RPMI7951 (cell line): Measurements from ENCODE around the gene PRG2. TPM values are rescaled to one million over a fixed set of nuclear protein-coding genes. Genes with fewer than 3 reads are reported as not detected.
"Not testable (repeated sequence)": the region's sequence is repeated elsewhere in the genome, so short reads cannot be mapped to it uniquely, and the experiment has no call there.

Experiments used
- DNase-seq: peaks from one replicate; pipeline ENCODE4 v3.0.0-alpha.2; 2012; ENCODE audit warnings: low read depth
- total RNA-seq: library from RNA; depleted of rRNA; stranded (reverse); fragments of >200 nt; shearing (Covaris generic); gene quantifications from 2 replicates; pipeline ENCODE4 v1.2.3, GENCODE V29; 2014

The PRG2 gene
- total RNA-seq, 1 experiment from 2014 or later, result not detected

DNA sequence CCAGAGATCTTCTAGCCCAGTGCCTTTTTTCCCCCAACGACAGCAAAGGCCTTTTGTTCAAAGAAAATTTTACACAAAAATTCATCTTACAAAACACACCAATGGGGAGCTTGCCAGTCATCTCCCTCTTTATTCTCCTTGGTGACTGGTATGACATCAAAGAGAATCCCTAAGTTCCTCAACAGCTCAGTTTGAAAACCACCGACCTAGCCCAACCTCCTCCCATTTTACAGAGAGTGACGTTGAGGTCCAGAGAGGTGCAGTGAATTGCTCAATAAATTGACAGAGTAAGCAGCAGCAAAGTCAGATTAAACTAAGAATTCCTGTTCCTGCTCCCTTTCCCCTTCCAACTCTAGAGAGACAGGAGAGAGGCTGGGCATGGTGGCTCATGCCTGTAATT lies 28.7 kb upstream of the PRG2 start:
- no peak for DNase-seq

DNA sequence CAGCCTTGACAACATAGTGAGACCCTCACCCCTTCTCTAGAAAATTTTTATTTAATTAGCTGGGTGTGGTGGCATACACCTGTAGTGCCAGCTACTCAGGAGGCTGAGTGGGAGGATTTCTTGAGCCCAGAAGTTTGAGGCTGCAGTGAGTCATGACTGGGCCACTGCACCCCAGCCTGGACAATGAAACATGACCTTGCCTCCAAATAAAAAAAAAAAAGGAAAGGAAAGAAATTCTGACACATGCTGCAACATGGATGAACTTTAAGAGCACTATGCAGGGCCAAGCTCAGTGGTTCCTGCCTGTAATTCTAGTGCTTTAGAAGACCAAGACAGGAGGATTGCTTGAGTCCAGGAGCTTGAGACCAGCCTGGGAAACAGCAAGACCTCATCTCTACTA lies 27.7 kb upstream of the PRG2 start:
- no peak for DNase-seq

- DNase-seq, result no peak
Observed at GRCh38 chr11:57417056-57417455, 26.6 kb upstream of the PRG2 start.

DNA sequence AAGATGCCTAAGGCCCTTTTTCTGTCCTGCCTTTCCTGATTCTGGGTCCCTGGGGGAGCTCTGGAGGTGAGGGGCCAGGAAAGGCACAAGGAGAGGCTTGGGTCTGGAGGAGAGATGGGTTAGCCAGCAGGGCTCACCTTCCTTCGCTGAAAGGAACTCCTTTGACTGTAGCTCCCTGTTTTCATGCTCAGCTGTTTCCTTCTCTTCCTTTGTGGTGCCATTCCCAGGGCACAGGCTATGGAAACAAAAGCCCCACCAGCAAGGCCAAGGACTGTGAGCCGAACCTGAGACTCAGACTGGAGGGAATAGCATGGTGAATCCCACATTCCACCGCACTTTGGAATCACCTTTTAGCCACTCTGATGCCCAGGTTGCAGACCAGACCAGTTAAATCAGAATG lies 26.0 kb upstream of the PRG2 start:
- DNase-seq, result no peak

DNA sequence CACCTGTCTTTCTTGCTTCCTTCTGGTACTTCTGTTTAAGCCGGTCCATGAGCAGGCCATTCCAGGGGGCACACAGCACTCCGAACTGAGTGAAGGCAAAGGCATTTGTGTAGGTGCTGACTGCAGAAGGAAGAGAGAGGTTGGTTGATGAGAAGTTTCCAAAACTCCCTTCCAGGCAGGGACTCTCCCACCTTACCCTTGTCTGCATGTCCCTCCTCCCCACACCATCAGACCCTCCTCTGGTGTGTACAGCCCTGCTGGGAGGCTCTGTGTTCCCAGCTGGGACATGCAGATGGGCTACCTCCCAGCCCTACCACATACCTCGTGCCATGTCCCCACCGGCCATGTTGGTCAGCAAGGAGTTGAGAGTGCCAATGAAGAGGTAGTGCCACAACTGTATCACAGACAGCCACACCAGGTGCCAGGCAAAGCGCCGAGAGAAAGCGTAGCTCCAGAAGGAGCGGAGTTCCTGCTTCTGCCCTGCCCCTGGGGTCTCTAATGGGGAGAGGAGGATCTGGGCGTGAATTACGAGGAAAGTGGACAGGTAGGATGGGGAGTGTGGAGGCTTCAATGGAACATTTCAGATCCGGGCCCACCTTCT lies 24.3 kb upstream of the PRG2 start:
- no peak for DNase-seq

- DNase-seq, result no peak
Observed at GRCh38 chr11:57413681-57414080, 23.2 kb upstream of the PRG2 start.

DNA sequence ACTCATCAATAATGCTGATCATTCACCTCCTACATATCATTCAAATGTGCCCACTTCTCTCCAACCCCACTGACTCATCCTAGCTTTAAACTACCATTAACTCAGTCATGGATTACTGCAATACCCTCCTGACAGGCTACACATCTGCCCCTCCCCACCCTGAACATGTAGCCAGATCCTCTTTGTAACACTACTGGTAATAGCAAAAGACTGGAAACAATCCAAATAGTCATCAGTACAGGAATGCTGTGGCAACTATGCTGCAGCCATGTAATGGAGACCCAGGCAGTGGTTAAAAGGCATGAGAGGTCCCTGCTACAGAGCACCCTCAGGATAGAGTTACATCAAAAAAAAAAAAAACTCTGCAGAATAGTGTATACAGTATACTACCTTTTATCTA lies 19.8 kb upstream of the PRG2 start:
- DNase-seq, result peak; percentile 52

GRCh38 chr11:57409321-57410100 lies 19.1 kb upstream of the PRG2 start:
- DNase-seq, result no peak

DNA sequence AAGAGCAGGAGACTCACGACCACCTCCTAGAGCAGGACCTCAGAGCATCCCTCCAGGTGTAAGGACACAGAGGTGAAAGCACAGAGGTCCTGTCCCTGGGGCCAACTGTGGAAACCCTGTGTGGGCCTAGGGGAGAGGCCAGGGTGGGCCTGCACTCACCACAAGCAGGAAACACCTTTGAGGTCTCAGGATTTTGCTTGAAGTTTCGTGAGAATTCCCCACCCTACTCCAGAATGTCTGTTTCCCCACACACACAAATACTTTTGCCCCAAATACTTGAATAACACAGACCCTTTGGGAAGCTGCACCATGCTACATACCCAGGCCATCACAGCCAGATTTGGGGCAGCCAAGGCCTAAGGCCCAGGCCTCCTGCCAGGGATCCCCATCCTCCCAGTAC lies 18.3 kb upstream of the PRG2 start:
- no peak for DNase-seq

GRCh38 chr11:57407941-57408475 lies 17.6 kb upstream of the PRG2 start:
- DNase-seq, result no peak

GRCh38 chr11:57407010-57407920 lies 16.8 kb upstream of the PRG2 start:
- DNase-seq, result no peak

- DNase-seq, result peak; percentile 65
Observed at GRCh38 chr11:57406337-57406904, 16.0 kb upstream of the PRG2 start.

DNA sequence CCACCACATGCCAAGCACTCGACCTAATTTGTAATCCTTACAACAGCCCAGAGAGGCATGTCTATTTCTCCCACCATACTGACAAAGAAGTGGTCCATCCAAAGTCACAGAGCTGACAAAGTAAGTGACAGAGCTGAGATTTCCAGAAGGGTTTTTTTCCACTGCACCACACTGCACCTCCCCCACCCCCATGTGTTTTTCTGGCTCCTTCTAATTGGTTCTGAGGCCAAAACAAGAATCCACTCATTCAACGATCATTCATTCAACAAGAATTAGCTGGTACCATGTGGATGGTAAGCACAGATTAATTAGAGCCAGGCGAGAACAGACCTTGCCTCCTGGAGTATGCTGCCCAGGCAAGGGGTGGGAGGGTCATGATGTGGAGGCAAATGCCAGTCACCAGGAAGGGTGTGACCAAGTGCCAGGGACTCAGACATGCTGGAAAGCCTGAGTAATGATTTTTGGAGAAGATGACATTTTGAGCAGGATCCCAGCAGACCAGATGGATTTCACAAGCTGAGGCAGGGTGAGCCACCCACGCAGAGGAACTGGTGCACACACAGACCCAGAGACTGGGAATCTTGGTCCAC lies 14.9 kb upstream of the PRG2 start:
- no peak for DNase-seq

DNA sequence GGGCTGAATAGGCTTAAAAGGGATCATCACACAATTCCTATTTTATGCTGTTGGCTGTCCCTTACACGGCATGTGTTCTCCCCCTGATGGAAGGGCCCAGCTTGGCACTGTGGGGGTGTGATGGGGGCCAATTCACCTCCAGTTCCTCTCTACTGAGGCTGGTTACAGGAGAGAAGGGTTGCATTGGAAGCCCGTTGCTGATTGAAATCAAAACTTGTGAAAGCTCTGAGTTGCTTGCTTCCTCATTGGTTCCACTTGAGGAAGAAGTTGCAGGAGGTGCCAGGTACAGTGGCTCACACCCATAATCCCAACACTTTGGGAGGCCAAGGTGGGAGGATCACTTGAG lies 13.3 kb upstream of the PRG2 start:
- no peak for DNase-seq

GRCh38 chr11:57403003-57403801 lies 12.8 kb upstream of the PRG2 start:
- DNase-seq, result not testable (repeated sequence)

GRCh38 chr11:57402188-57403002 lies 11.9 kb upstream of the PRG2 start:
- peak; percentile 63 for DNase-seq

- no peak for DNase-seq
Observed at GRCh38 chr11:57399972-57400578, 9.6 kb upstream of the PRG2 start.

DNA sequence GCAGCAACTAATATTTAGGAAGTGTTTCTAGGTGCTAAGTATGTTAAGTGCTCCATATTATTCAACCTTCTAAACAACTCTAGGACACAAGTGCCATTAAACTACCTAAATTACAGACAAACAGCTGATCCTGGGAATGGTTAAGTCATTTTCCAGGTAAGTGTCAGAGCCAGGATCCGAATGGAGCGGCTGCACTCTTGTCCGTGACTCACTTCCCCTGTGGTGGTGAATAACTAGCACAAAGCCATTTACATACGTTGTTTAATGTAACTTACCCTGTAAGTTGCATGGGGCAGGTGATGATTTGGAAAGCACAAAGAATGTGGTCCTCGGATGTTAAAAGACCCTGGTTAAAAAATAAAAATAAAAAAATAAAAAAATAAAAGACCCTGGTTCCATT lies 8.8 kb upstream of the PRG2 start:
- DNase-seq, result no peak

GRCh38 chr11:57397394-57397990 lies 7.0 kb upstream of the PRG2 start:
- no peak for DNase-seq
